GM23248 (cell line): ENCODE measurements around the gene SLIT3.

Experiments used
- EZH2 ChIP-seq: fragments of 200-600 bp; sonication (generic); IDR thresholded peaks from 2 replicates; pipeline ENCODE4 v1.6.1; 2018; ENCODE audit warnings: antibody characterized with exemption, mild to moderate bottlenecking; ENCODE audit not compliant: insufficient read depth, poor library complexity, severe bottlenecking
- EZH2phosphoT487 ChIP-seq: fragments of 200-600 bp; sonication (generic); IDR thresholded peaks from 2 replicates; pipeline ENCODE4 v1.6.1; 2018; ENCODE audit warnings: antibody characterized with exemption, moderate library complexity, mild to moderate bottlenecking, low read depth; ENCODE audit not compliant: insufficient read depth

GRCh38 chr5:169025491-169025890 is 275.4 kb downstream of the SLIT3 start:
- no peak for TF ChIP-seq EZH2
- no peak for TF ChIP-seq EZH2phosphoT487
